SK-N-DZ (cell line): ENCODE results near the gene SGIP1.

Experiments used
- DNase-seq: peaks from one replicate; pipeline ENCODE4 v3.0.0-alpha.2; 2015; ENCODE audit warnings: low spot score

Gene SGIP1

DNA sequence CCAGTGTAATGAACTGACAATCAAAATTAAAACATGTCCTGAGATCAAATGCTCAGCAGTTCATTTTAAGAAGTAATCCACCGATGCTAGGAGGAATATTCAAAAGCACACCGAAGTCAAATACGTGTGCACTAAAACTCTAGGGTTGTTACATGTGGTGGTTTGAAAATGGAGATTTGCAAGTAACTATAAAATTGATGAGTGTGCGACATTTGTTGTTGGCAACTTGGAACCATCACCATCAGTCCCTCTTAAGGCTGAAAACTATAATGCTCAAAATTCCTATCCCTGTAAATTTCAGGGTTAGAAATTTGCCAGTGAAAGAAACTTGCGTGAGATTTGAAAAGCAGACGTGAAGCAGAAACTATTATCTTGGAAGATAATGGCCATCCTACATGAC, 13.3 kb upstream of the SGIP1 start:
- no peak for DNase-seq

DNA sequence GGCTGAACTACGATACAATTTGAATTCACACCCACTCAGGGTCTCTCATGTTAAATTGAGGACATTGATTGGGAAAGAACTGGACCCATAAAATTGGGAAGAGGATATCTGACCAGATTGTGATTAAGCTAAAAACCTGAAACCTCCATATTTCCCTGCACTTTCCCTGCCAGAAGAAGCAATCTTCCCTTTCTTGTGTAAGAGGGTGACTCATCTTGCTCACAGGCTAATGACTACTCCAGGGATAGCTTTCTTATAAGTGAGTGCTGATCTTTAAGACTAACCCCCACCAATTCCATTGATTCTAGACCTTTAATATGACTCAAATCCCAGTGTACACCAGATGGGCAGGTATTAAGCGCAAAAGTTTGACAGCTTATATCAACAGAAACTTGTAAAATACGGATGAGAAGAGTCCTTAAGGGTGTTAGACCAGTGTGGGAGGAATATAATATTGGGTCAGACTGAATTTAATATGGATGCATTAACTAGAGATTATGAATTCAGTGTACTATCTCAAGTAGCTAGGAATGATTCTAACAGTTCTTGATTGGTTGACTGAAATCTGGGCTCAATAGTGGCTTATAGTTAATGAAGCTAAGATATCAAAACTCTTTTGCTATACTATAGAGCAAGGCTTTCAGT, 12.1 kb upstream of the SGIP1 start:
- no peak for DNase-seq

DNA sequence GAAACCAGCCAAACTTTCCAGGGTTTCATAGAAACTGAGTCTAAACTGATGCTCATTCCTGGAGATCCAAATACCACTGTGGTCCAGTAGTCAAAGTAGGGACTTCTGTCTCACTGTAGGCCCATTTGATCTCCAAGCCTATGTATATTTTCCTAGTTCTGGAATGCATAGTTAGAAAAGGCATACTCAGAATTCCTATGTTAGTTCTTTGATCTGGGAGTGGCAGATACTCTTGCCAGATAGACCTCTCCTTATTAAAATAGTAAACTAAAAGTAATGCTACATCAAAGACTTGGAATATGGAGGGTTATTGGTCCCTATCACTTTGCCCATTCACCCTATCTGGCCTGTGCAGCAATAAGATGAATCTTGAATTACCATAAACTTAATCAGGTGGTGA, 10.4 kb upstream of the SGIP1 start:
- no peak for DNase-seq

DNA sequence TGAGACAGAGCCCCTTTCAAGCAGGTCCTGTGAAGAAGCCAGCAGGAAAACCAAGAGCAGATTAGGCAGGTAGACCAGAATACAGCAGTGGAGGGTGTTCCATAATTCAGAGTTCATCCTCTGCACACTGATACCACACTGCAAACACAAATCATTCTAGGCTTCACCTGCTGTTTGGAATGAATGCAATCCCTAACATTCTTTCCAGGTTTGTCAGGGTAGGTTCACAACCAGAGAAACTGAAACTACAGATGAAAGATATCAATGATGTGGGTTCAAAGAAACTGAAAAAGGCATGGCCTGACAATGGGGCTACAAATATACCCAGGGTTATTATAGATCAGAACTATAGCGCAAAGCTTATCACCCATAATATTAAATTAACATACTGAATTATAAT, 8.9 kb upstream of the SGIP1 start:
- no peak for DNase-seq

DNA sequence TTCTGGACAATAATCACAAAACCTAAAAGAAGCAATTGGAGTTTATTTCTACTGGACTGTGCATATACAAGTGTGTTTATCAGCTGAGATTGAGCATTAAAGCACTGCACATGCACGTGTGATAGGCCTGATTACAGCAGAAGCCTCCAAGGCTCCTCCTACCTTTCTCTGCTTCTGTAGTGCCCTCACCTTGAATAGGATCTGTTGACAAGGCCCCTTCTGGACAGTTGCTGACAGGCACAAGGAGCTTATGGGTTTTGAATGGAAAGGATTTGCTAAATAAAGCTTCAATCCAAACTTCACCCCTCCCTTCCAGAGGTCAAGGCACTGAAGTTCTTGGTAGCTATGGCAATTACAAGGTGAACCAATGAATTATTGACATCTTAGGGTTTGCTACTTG, 7.9 kb upstream of the SGIP1 start:
- no peak for DNase-seq

DNA sequence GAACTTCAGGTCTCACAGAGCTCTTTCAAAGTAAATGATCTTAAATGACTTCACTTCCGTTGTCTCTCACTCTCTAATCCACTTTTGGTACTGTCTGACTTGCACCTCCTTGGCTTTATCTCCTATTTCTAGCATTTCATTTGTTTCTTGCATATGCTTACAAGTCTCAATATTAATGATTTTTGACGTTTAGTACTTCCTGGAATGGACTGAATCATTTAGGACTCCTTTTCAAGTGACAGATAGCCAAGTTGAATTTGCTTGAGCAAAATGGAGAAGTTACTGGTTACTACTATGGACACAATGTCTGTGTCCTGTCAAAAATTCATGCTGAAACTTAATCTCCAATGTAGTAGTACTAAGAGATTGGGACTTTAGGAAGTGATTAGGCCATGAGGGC, 7.0 kb upstream of the SGIP1 start:
- DNase-seq = no peak

DNA sequence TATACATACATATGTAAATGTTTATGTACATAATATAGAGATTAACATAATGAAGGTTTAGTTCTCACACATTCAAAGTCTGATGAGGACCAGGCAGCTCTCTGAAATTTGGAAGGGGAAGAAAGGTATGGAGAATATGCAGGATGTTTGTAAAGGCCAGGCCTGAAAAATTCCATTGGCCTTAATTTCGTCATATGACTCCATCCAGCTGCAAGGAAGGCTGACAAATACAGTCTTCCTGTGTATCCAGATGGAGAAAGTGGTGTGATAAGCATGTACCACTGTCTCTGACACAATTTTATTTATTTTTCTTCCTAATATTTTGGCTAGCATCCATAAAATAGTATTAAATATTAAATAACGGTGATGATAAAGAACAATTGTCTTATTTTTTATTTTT, 6.3 kb upstream of the SGIP1 start:
- no peak for DNase-seq

DNA sequence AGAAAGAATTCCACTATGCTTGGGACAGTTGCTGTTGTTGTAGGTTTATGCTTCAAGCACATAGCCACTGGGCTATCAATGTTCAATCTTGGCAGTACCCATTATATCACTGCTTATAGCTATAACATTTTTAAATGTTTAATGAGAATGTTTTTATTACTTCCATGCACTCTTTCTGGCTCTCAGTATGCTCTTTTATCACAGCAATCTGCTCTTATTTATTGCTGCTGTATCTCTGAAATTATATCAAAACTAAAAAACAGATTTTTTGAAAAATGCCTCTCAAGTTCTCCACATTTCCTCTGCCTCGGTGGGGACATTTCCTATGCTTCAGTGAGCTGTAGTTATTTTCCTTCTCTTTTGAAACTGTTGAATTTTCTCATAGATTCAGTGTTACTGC, 5.4 kb upstream of the SGIP1 start:
- no peak for DNase-seq

DNA sequence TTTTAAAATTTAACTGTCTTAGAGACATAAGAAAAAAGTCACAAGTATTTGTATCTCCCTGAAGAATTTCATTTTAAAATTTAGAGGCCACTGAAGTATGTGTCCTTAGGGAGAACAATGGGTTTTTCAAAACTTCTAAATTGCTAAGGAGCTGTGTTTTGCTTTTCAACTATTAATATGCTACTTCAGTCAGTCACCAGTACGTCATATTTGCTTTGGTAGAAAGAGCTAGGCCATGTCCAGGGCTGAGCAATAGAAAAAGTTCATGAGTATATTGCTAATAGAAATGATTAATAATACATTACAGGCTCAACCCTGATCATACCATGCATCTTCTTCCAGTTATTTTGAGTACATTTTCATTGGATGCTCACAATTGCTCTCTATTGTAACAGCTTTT, 1.7 kb upstream of the SGIP1 start:
- DNase-seq = no peak

DNA sequence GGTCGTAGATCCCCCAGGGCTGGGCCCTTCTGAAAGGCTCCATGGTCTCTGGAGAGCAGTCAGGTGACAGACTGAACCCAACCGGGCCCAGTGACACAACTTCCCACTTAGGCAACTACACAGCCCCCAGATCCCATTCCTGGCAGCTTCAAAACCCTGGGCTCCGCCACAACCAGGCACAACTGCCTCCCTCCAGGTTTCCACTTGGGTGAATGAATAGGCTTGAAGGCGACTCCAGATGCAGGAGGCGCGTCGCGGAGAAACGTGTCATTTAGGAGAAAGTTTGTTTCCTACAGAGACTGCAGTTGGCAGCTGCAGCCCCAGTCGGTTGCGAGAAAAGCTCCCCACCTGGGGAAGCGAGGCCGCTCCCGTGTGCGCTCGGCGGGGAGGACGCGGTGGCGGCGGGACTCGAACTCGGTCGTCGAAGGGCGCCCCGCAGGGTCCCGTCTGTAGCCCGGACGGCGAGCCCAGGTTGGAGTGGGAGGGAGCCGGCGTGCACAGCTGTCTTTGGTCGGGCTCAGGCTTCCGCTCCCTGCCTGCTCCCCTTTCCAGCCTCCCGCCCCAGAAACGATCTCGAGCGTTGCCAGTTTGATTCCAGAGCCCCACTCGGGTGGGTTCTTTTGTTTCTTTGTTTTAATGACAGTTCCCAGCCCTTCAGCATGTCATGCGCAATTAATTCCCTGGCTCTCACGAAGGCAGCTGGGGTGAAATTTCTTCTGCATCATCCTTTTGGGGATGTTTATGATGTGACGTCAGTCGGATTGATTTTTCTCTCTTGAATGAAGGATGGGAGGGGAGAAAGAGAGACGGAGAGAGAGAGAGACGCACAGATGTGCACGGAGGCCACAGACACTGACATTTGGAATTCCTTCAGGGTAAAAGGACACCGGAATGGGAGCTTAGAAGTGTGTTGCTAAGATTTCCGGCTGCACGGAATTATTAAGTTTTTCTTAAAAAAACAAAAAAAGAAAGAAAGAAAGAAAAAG, 862 bp upstream of the SGIP1 start:
- peak; percentile 59 for DNase-seq

DNA sequence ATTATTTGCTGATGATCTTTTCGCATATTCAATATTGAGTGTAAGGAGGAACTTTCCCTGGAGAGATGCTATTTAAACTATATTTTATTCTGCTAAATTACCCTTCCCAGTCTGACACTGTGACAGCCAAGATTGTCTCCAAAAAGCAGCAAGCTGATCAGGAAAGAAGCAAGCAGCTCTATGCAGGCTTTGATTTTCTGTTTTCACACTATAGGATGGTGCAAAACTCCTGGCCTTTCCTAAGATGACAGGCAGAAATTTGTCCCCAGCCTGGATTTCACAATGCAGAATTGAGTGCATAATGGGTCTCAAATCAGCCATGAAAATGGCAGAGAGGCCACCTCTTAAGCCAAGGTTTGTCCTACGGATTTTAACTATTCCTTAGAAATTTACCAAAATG, 1.1 kb downstream of the SGIP1 start:
- DNase-seq = no peak

DNA sequence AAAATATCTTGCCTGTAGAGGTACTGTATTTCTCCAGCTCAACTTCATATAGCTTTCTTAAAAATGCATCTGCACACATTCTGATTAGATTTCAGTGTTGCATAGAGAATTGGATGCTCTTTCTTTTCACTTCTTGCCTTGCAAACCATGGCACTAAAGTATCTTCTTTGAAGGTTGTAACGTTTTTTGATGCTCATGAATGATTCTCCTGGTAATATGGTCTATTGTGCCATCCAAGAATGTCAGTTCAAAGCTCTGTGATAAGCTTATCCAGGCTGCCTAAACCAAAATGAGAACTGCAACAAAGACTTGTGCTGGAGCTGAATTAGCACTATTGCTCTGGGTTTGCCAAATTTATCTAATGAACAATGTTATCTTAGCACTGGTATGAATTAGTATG, 1.9 kb downstream of the SGIP1 start:
- no peak for DNase-seq

DNA sequence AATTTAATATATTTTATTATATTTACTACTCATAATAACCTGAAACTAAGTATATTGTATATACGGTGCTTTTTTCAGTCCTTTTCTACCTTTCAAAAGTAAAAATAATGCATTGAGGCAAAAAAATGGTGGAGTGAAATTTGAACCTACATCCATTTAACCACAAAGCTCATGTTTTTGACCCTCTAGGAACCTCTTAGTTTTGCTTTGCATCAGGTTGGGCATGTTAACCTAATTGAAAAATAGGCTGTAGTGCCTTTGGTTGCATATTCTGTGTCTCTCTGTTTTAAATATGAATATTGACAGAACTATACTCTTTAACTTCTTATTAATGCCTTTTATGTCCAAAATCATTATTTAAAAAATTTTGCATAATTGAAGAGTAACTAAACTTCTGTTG, 3.8 kb downstream of the SGIP1 start:
- no peak for DNase-seq

DNA sequence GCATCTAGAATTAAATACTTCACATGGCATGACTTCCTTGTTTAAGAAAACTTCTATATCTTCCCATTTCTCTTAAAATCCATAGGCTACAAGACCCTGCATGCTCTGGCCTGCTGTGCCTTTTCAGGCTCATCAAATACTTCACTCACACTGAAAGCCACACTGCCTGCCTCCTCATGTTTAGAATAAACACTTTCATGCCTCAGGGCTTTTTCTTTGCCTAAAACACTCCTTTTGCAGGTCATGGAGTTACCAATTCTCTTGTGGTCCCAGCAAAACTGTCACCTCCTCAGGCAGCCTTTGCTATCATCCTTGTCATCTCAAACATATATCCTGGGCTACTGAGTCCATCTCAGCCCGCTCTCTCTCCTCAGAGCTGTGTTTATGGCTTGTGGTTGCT, 5.5 kb downstream of the SGIP1 start:
- no peak for DNase-seq

DNA sequence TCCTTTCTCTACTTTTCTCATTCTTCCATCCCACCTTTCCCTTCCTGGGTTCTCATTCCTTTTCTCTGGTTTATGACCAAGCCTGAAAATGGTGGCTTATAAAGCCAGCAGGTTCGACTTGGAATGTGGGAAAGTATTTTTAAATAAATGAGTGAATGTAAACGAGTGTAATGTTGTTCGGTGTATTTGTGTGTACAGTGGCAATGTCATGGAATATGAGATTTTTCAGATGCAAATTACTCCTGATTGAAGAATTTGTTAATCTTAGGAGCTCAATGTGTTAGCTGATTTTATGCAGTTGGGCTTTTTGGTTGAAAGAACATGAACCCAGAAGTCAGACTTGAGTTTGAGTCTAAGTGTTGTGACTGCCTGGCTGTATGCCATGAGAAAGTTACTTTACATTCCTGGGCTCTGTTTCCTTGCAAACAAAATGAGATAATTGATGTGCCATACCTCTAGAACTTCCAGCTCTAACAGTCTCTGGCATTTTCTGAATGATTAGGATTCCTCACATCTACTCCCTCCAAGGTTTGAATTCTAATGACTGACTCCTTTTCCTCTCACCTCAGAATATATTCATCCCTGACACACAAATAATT, 6.6 kb downstream of the SGIP1 start:
- no peak for DNase-seq

DNA sequence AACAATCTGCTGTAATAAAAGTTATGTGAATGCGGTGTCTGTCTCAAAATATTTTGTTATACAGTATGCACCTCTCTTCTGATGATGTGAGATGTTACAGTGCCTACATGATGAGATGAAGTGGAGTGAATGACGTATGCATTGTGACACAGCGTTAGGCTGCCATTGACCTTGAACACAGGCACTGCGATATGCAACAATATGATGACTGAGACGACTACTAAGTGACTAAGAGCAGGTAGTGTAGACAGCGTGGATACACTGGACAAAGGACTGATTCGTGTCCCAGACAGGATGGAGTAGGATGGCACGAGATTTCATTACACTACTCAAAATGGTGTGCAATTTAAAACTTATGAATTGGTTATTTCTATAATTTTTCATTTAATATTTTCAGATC, 8.4 kb downstream of the SGIP1 start:
- DNase-seq = no peak

DNA sequence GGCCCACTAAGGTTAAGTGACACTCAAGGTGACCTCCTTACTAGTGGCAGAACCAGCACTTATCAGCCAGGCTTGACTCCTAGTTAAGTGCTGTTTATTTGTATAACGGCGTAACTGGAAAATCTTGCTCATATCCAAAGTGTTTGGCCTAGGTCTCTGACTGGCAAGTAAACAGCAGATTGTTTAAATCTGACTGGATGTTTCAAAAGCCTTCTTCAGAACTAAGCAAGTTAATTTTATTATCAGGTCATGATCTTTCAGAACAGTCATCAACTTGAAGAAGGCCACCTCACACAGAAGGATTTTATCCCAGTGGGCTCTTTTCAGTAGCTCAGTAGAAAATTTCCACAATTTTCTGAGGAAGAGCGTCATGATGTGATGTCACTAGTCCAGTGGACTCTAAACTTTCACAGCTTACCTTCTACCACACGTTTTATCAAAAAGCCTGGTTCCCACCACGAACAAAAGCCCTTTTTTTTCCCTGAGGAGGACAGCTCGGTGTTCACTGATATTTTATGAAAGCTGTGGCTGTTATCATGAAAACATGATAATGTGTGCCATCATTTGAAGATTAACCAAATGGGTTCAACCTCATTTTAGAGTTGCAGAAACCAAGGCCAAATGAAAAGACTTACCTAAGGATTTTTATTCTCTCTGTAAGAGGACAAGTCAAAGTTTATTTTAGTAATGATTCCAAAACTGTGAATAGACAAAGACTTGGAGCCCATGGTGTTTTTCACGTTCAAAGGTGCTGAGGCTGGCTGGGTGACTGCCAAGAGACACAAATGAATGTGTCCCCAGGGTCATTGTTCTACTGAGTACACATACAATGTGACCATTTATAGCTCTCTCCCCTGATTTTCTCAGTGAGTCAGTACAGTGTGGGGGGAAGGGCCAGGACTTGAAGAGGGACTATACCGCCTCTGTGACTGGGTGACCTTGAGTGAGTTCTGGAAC, 9.1 kb downstream of the SGIP1 start:
- DNase-seq = no peak

DNA sequence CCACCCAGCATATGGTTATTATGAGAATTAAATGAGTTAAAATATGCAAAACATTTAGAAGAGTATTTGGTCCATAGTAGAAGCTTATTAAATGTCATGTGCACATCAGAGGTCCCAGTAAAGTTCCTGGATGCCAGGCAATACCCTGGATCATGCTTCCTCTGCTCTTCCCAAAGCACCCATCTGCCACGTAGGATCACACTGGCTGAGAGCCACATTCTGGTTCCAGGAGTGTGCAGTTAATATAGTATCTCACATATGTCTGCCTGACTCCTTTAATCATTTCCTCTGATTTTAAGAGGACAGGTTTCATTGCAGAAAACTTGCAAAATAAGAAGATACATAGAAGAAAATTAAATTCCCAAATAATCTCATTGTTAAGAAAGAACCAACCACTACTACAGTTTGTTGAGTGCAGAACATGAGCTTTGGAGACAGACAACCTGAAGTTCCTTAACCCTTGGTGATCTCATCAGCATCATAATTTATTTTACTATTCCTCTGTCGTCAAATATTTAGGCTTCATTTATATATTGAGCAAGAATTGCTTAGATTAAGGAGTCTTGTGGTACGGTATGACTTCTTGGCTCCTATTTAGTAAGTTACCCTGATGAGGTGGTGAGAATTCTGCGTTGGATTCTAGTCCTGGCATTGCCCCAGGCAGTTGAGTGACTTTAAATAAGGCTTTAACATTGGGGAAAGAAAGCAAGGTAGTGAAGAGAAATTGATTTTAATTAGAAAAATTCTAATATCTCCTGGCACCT, 12.3 kb downstream of the SGIP1 start:
- DNase-seq = no peak

DNA sequence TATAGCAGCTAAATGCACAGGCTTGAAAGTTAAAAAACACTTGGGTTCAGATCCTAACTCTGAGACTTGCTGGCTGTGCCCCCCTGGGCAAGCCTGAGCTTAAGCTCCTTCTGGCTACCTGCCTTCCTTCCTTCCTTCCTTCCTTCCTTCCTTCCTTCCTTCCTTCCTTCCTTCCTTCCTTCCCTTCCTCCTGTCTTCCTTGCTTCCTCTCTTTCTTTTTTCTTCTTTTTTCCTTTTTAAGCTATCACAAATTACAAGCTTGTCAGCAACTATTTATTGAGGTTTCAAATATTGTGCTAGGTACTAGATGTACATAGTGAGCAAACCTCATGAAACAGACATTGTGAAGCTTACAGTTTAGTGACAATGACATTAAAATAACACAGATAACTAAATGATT, 15.1 kb downstream of the SGIP1 start:
- no peak for DNase-seq

DNA sequence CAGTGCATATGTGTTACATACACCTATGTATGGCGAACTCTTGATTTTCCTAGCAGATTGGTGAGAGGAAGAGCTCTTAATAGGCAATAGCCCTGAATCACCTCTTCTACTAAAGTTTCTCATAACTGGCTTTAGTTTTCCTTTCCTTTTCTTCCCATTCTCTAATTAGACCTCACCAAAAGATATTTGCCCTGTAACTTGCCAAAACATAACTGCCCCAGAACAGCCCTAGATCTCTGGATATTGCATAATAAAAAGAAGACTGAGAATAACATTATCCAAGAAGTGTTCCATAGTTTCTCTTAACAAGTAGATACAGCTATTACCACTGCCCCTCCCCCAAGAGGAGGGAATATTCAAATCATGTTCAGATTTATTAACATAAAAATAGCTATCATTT, 16.3 kb downstream of the SGIP1 start:
- no peak for DNase-seq

DNA sequence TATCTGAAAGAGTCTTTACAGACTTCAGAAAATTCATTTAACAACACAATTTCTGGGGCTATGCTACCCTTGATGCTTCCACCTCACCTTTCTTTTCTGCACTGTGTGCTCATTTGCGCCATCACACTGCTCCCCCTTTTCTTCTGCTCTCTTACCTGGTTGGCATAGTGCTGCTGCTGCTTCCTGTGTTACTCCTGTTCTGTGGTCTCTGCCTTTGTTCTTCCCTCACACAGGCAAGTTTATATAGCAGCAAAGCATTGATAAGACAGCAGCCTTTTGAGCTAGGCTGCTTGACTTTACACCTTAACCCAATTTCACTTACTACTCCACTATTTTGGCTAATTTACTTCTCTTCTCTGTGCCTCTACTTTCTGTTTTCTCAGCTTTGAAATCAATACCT, 18.3 kb downstream of the SGIP1 start:
- DNase-seq = no peak
